GM18505 (cell line): ENCODE results near the gene AZIN2.

Source experiments
- ATAC-seq: cut with Tn5 transposase; IDR thresholded peaks from one replicate; pipeline ENCODE4 v1.9.1; 2021; ENCODE audit not compliant: unreplicated experiment
- POLR2A ChIP-seq: IDR thresholded peaks from 4 replicates; pipeline ENCODE4 v1.6.1; 2011; ENCODE audit warnings: borderline replicate concordance; ENCODE audit not compliant: insufficient read depth, insufficient read length; ENCODE audit errors: extremely low read depth

AZIN2 gene

DNA sequence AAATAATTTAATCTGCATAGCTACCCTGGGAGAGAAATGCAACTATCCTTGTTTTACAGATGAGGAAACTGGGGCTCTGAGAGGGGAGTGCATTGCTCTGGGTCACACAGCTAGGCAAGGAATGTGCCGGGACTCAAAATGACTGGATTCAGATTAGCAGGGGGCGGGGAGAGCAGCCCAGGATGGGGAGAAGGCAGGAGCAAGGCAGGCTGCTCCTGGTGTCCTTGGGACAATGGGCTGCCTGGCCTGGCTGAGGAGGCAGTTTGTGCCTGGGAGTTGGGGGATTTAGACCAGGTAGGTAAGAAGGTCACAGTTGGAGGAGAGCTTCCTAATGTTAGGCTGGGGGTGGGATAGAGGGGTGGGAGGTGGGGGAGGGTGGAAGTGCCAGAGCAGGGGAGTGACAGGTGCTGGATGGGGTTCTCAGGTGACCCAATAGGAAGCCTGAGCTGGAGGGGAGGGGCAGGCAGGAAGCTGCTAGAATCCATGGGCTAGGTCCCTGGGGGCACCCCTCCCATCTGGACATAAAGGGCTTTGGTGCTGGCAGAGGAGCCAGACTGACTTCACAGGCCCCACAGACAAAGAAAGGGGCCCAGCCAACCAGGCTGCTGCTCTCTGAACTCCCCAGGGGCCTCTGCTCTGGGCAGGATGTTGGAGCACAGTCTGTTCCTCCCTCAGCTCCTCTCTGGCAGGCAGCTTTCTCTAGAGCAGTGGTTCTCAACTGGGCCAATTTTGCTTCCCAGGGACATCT is 71.9 kb downstream of the AZIN2 start:
- no peak for TF ChIP-seq POLR2A
- ATAC-seq: no peak

DNA sequence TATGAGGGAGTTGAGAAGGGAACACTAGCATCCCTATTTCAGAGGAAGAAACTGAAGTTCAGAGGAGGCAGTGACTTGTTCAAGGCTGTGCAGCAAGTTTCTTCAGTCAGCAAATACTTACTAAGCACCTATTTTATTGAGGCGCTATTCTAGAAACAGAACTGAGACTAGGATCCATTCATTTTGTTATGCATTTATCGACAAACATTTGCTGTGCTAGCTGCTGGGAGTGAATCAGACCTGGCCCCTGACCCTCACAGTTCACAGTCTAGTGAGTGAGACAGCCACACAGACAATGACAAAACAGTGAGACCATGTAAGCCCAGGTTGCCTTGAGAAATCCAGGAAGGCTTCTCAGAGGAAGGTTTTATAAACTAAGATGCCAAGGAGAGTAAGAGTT is 72.7 kb downstream of the AZIN2 start:
- no peak for ATAC-seq
- no peak for TF ChIP-seq POLR2A

DNA sequence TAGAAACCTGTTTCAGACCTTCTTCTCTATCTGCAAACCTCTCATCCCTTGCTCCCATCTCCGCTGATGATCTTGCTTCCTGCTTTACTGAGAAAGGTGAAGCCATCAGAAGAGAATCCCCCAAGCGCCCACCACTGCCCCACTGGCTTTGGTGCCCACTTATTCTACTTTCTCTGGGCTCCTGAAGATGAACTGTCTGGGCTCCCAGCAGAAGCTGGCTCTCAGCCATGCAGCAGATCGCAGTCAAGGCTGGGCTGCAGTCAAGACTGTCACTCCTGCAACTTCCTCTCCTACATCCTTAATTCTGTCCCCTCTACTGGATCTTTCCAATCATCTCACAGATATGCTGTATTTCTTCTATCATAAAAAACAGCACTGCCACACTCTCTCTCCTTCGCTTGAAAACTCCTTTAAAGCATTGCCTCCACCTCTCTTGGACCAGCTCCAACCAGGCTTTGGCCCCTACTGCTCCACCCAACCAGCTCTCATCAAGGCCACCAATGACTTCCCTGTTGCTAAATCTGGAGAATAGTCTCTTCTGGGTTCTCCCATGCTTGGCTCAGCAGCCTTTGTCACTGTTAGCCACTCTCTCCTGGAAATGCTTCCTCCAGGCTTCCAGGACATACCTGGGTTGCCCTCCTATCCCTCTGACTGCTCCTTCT is 75.1 kb downstream of the AZIN2 start:
- ATAC-seq: no peak

DNA sequence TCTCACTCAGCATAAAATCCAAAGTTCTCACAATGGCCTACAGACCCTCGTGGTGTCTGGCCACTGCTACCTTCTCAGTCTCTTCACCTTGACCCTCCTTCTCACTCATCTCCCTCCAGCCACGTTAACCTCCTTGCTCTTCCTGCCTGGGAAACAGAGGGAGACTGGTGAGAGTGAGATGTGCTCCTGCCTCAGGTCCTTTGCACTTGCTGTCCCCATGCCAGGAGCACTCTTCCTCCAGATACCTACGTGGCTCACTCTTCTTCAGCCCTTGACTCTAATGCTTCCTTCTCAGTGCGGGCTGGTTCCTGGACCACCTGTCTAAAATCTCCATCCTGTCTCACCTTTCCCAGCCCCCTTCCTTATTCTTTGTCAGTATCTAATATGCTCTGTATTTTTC is 76.2 kb downstream of the AZIN2 start:
- ATAC-seq: no peak
- no peak for TF ChIP-seq POLR2A

More for the DNA sequence above, 75.1 kb downstream of the AZIN2 start:
- no peak for TF ChIP-seq POLR2A

DNA sequence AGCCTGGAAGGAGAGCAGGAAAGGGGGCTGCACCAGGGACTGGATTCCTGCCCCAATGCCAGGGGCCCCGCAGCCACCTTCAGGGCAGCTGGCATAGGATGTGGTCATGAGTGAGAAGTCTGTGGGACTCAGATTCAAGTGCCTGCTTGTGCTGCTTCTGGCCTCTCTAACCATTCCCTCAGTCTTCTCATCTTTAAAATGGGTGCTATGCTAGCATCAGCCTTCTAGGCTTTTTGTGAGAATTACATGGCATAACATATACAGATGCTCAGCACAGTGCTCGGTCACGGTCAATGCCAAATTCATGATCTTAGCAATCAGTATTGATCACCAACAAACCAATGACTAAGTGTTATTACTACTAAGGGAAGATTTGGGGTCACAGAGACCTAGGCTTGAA is 77.4 kb downstream of the AZIN2 start:
- no peak for TF ChIP-seq POLR2A
- no peak for ATAC-seq

DNA sequence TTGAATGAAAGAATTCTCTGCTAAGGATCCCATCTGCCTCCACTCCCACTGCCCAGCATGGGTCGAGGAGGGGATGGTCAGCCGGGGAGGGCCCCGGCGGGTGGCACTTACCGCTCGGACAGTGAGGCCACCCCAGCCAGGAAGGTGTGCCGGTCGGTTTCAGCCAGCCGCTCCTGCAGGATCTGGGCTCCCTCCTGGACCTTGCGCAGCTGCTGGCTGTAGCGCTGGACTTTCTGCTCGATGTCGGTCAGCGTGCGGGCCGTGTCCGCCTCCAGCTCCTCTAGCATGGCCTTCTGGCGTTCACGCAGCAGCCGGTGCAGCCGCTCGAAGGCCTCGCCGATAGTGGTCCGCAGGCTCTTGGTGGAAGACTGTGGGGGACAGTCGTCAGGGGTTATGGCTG is 78.6 kb downstream of the AZIN2 start:
- TF ChIP-seq POLR2A: no peak
- no peak for ATAC-seq

GRCh38 chr1:33161061-33161681 is 80.2 kb downstream of the AZIN2 start:
- no peak for ATAC-seq
- TF ChIP-seq POLR2A: no peak

DNA sequence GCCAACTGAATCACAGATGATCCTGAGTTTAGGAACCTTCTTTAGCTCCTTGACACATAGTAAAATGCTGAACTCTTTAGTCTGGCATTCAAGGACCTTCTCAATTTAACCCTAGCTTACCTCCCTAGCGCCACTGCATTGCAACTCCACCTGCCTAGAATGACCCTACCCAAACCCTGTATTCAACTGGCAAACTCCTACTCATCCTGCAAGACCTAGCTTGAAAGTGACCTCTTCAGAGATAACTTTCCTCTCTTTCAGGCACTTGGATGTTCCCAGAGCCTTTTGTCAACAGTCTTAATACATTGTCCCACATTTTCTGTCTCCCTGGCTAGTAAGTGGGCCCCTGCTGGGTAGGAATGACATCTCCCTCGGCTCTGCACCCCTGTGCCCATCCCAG is 81.2 kb downstream of the AZIN2 start:
- no peak for ATAC-seq
- TF ChIP-seq POLR2A: no peak

DNA sequence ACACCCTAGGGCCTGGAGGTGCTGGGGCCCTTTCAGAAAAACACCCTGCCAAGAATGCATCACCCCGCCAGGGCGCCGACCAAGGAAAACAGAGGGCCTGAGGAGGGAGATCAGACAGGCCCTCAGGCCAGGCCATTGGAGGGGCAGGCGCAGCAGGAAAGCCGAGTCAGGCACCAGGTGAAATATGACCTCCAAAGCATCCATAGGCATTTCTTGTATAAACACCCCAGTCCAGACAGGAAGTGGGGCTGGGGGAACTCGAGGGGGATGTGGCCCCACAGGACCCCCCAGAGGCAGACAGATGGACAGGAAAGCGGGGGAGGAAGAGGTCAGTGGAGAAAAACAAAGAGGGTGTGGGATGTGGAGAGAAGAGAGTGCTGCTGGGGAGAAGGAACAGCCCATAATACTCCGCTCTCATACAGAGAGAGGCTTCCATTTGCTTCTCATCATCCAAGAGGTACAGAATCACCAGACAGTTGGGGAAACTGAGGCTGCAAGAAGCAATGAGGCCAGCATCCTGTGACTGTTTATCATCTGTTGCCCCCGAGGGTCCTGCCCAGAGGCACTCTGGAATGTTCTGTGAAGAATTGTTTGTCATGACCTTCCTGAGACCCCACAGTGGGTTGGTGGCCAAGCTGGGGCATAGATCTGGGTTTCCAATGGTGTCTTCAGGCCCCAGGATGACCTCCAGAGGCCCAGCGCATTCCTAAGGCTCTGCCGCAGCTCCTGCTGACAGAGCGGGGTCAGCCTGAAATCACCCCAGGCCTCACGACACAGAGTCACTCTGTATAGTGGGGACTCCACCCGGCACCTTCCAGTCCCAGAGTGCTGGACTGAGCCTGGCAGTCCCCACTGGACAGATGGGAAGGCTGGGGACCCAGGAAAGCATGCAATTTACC is 82.9 kb downstream of the AZIN2 start:
- ATAC-seq: no peak
- TF ChIP-seq POLR2A: no peak

GRCh38 chr1:33165209-33165608 is 84.3 kb downstream of the AZIN2 start:
- no peak for ATAC-seq

GRCh38 chr1:33165809-33166208 is 84.9 kb downstream of the AZIN2 start:
- no peak for ATAC-seq
- TF ChIP-seq POLR2A: no peak

More at GRCh38 chr1:33165209-33165608, 84.3 kb downstream of the AZIN2 start:
- TF ChIP-seq POLR2A: no peak

DNA sequence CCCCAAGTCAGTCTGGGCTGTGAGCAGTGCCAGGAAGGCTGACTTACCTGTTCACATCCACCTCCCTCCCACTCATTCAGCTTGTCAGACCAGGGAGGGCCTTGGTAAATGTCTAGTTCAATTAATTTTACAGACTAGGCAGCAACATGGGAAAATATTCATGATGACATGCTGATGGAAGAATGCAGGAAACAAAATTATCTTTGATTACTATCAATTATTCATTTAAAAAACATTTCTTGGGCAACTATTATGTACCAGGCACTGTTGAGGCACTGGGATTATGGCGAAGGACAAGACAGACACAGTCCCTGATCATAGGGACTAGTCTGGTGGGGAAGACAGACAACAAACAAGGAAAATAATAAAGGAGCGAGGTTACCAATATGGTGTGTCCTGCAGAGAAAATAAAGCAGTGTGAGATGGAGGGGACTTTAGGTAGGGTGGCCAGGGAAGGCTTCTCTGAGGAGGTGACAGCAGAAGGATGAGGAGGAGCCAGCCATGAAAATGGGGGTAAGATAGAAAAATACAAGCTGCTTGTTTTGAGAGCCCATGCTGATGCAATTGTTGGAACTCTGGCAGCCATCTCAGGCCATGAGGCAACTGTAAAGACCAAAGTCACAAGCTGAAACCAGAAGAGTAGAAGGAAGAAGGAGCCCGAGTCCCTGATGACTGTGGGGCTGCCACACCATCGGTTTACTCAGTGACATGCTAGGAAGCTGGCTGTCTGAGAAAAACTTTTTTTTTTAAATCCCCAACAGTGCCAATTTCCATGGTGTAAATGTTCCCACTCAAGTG is 86.9 kb downstream of the AZIN2 start:
- no peak for TF ChIP-seq POLR2A
- ATAC-seq: no peak
